Amniotic epithelial cell (primary cell): ENCODE measurements around the gene DNAH8.

Source experiments
- DNase-seq: peaks from one replicate; pipeline ENCODE4 v3.0.0-alpha.2; 2010; ENCODE audit warnings: low read depth

Gene DNAH8

GRCh38 chr6:39075807-39076622 lies 360.9 kb downstream of the DNAH8 start:
- DNase-seq = no peak

- DNase-seq = no peak
Measured at GRCh38 chr6:39076623-39077535, 361.8 kb downstream of the DNAH8 start.

- DNase-seq = no peak
Measured at GRCh38 chr6:39077882-39078594, 362.9 kb downstream of the DNAH8 start.

- DNase-seq = no peak
Measured at GRCh38 chr6:39078695-39079094, 363.6 kb downstream of the DNAH8 start.

GRCh38 chr6:39079197-39080125 lies 364.4 kb downstream of the DNAH8 start:
- DNase-seq = no peak
